Tibial nerve (tissue), 4 donors: Measurements from ENCODE around the gene SLC25A21. TPM values are rescaled to one million over a fixed set of nuclear protein-coding genes. Genes with fewer than 3 reads are reported as not detected.
"Not testable (repeated sequence)": the region's sequence is repeated elsewhere in the genome, so short reads cannot be mapped to it uniquely, and the experiment has no call there.

ENCODE experiments used
- DNase-seq, 2 donors: peaks; one replicate each; pipeline ENCODE4 v3.0.0-alpha.2; 2019; ENCODE audit warnings: low spot score in 2 of 2
- H3K27ac ChIP-seq, 4 donors: fragments of 200-600 bp; sonication (generic) in 3 of 4; one replicate each; pipeline ENCODE4 v1.5.1; 2017 to 2019; ENCODE audit warnings: mild to moderate bottlenecking in 1 of 4
- H3K27me3 ChIP-seq, 2 donors: fragments of 200-600 bp; sonication (generic) in 1 of 2; one replicate each; pipeline versions ENCODE4 v1.5.1 to v1.6.0; 2017 to 2019
- H3K36me3 ChIP-seq, 3 donors: fragments of 200-600 bp; sonication (generic); one replicate each; pipeline ENCODE4 v1.5.1; 2018 to 2019
- H3K4me1 ChIP-seq, 4 donors: fragments of 200-600 bp; sonication (generic) in 3 of 4; one replicate each; pipeline ENCODE4 v1.5.1; 2017 to 2019
- H3K4me3 ChIP-seq, 4 donors: fragments of 200-600 bp; sonication (generic) in 3 of 4; one replicate each; pipeline ENCODE4 v1.5.1; 2017 to 2019; ENCODE audit warnings: mild to moderate bottlenecking in 1 of 4, moderate library complexity in 1 of 4
- H3K9me3 ChIP-seq, 4 donors: fragments of 200-600 bp; sonication (generic) in 3 of 4; one replicate each; pipeline ENCODE4 v1.5.1; 2017 to 2019
- CTCF ChIP-seq, 5 experiments: fragments of 200-600 bp in 3 of 5; fragments of 450-650 bp in 2 of 5; sonication (generic) in 3 of 5; IDR thresholded peaks; one replicate each; pipeline ENCODE4 v1.5.1; 2016 to 2019; ENCODE audit warnings: antibody characterized with exemption in 5 of 5, mild to moderate bottlenecking in 3 of 5, moderate library complexity in 2 of 5
- EP300 ChIP-seq, 2 donors: sonication (generic); formaldehyde crosslinking; IDR thresholded peaks; one replicate each; pipeline ENCODE4 v1.6.1; 2017; ENCODE audit warnings: antibody characterized with exemption in 2 of 2, mild to moderate bottlenecking in 1 of 2
- POLR2A ChIP-seq, 2 donors: fragments of 450-650 bp; IDR thresholded peaks; one replicate each; pipeline ENCODE4 v1.6.1; 2017; ENCODE audit warnings: antibody characterized with exemption in 2 of 2, mild to moderate bottlenecking in 2 of 2, moderate library complexity in 2 of 2
- WGBS, 2 donors: methylation state at CpG; one replicate each; pipeline ENCODE4 v1.1.5; 2018; 5-methylcytosine and 5-hydroxymethylcytosine counted together
- total RNA-seq, 4 donors: library from RNA; depleted of rRNA; stranded (reverse); fragments of >200 nt; gene quantifications; one replicate each; pipeline ENCODE4 v1.1.0, GENCODE V29; 2016

SLC25A21 gene
- total RNA-seq, 4 donors from 2014 or later, result 0.30 to 0.98 (median 0.42) TPM; not detected in 1

DNA sequence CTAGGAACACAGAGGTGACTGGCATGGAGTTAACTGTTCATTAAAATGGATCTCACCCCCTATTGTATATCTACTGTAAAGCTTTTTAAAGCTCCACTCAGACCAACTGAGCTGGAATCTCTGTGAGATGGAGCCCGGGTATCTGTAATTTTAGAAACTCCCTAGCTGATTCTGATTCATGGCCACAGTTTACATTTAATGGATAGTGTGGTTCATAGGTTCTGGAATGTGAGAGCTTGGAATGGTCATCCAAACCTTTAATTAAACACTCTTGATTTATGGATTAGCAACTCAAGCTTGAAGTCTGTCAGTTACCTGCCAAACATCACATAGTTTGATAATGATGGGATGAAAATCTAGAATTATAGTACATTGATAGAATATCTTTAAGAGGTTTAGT, 183.8 kb downstream of the SLC25A21 start:
- WGBS, 2 donors, result 79 to 88% methylated on average over 1 of the region's 1 CpG
- Histone ChIP-seq H3K9me3 (no peaks in the 10 kb centered on the region), H3K36me3 (no peaks in the 10 kb centered on the region), H3K27me3 (no peaks in the 10 kb centered on the region), H3K4me3 (no peak overlapping the region), H3K4me1 (no peaks in the 10 kb centered on the region), H3K27ac (no peak overlapping the region)
- DNase-seq, result no peak
- TF ChIP-seq CTCF (IDR thresholded peaks at IDR 0.05) (no peak), EP300 (IDR thresholded peaks at IDR 0.05) (no peak), POLR2A (IDR thresholded peaks at IDR 0.05) (no peak)

GRCh38 chr14:36986407-36986806, 186.0 kb downstream of the SLC25A21 start:
- TF ChIP-seq CTCF (IDR thresholded peaks at IDR 0.05) (no peak), POLR2A (IDR thresholded peaks at IDR 0.05) (no peak), EP300 (IDR thresholded peaks at IDR 0.05) (no peak)
- no peaks in the 10 kb centered on the region for H3K4me1 ChIP-seq
- no peaks in the 10 kb centered on the region for H3K27me3 ChIP-seq
- H3K4me3 ChIP-seq, result no peak overlapping the region
- no peak overlapping the region for H3K27ac ChIP-seq
- DNase-seq, result no peak
- H3K9me3 ChIP-seq, result no peaks in the 10 kb centered on the region
- 88 to 90% methylated on average over 2 of the region's 2 CpGs for WGBS, 2 donors
- H3K36me3 ChIP-seq, result no peaks in the 10 kb centered on the region

DNA sequence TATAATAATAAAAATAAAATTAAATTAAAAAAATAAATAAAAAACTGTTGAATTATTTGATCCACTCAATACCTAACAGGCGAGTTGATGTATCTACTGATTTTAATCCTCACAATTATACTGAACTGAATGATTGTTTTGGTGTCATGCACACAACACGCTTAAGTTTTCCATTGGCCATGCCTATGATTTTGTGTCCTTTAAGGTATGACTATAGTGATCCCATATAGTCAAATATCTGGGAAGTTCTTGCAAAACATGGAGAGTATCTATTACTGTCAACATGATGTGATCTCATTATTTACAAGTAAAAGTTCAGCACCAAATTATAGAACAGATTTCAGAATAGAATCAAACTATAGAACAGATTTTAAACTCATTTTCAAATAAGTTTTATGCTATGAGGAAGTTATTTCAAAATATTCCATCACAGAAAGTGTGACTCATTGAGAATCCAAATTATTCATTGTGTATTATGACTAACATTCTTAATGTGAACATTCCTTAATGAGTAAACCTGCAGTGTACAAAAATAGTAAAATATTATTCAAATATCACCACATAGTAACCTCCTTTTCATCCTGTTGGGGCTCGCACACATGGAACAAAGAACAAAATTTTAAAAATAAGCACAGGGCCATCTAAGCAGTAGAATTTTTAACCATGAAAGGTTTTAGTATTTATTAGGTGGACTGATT, 190.4 kb downstream of the SLC25A21 start:
- no peaks in the 10 kb centered on the region for H3K4me1 ChIP-seq
- no peak for DNase-seq
- H3K9me3 ChIP-seq, result no peaks in the 10 kb centered on the region
- WGBS, 2 donors, result 83 to 84% methylated on average over 3 of the region's 3 CpGs
- no peak overlapping the region for H3K27ac ChIP-seq
- TF ChIP-seq CTCF (IDR thresholded peaks at IDR 0.05), result no peak
- no peak for TF ChIP-seq POLR2A (IDR thresholded peaks at IDR 0.05)
- no peak for TF ChIP-seq EP300 (IDR thresholded peaks at IDR 0.05)
- no peaks in the 10 kb centered on the region for H3K36me3 ChIP-seq
- no peak overlapping the region for H3K4me3 ChIP-seq
- H3K27me3 ChIP-seq, result no peaks in the 10 kb centered on the region

DNA sequence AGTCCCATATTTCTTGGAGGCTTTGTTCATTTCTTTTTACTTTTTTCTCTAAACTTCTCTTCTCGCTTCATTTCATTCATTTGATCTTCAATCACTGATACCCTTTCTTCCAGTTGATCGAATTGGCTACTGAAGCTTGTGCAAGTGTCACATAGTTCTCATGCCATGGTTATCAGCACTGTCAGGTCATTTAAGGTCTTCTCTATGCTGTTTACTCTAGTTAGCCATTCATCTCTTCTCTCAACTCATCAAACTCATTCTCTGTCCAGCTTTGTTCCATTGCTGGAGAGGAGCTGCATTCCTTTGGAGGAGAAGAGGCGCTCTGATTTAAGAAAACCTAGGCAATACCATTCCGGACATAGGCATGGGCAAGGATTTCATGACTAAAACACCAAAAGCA, 192.0 kb downstream of the SLC25A21 start:
- not testable (repeated sequence) for DNase-seq, H3K27ac ChIP-seq, H3K4me1 ChIP-seq, H3K27me3 ChIP-seq, H3K9me3 ChIP-seq, H3K36me3 ChIP-seq, H3K4me3 ChIP-seq
- 93 to 96% methylated on average over 4 of the region's 4 CpGs for WGBS, 2 donors

DNA sequence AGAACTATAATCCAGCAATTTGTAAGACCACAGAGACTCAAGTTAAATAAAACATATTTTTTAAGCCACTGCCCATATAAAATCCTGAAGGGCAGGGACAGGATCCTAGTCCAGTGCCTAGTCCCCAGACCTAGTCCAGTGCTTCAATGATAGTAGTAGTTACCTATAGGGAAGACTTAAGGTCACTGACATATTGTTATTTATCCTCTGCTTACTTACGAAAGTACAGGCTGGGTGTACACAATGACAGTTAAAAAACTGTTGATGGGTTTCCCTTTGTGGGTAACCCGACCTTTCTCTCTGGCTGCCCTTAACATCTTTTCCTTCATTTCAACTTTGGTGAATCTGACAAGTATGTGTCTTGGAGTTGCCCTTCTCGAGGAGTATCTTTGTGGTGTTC, 192.5 kb downstream of the SLC25A21 start:
- WGBS, 2 donors, result 75 to 86% methylated on average over 3 of the region's 3 CpGs
- no peaks in the 10 kb centered on the region for H3K27me3 ChIP-seq
- TF ChIP-seq POLR2A (IDR thresholded peaks at IDR 0.05), result no peak
- no peak for TF ChIP-seq CTCF (IDR thresholded peaks at IDR 0.05)
- TF ChIP-seq EP300 (IDR thresholded peaks at IDR 0.05), result no peak

More for the DNA sequence above, 192.5 kb downstream of the SLC25A21 start:
- Histone ChIP-seq H3K36me3 (no peaks in the 10 kb centered on the region), H3K9me3 (no peaks in the 10 kb centered on the region), H3K4me1 (no peaks in the 10 kb centered on the region), H3K4me3 (no peak overlapping the region), H3K27ac (no peak overlapping the region)
- no peak for DNase-seq
